Heart right ventricle (tissue), 16 donors: ENCODE results near the gene MBTD1. TPM values are rescaled to one million over a fixed set of nuclear protein-coding genes. Genes with fewer than 3 reads are reported as not detected.

Source experiments
- ATAC-seq, 8 donors: fragments of 200-7000 bp; cut with Tn5 transposase; one replicate each; pipeline ENCODE4 v1.9.1; 2020; ENCODE audit warnings: mild to moderate bottlenecking in 8 of 8, moderate library complexity in 8 of 8, moderate number of reproducible peaks in 1 of 8
- DNase-seq, 2 donors: peaks; one replicate each; pipeline ENCODE4 v3.0.0-alpha.2; 2020
- H3K27ac ChIP-seq, 10 donors: fragments of 200-600 bp; sonication (generic) in 2 of 10; one replicate each; pipeline versions ENCODE4 v1.5.0 to v1.8.0; 2020 to 2022; ENCODE audit warnings: mild to moderate bottlenecking in 3 of 10
- H3K27me3 ChIP-seq, 7 donors: fragments of 200-600 bp; one replicate each; pipeline ENCODE4 v1.8.0; 2021 to 2022; ENCODE audit warnings: mild to moderate bottlenecking in 2 of 7
- H3K36me3 ChIP-seq, 9 donors: fragments of 200-600 bp; sonication (generic) in 1 of 9; one replicate each; pipeline versions ENCODE4 v1.5.0 to v1.8.0; 2020 to 2022; ENCODE audit warnings: mild to moderate bottlenecking in 2 of 9
- H3K4me1 ChIP-seq, 9 donors: fragments of 200-600 bp; sonication (generic) in 1 of 9; one replicate each; pipeline versions ENCODE4 v1.5.0 to v1.8.0; 2020 to 2022; ENCODE audit warnings: mild to moderate bottlenecking in 4 of 9
- H3K4me3 ChIP-seq, 10 donors: fragments of 200-600 bp; sonication (generic) in 2 of 10; one replicate each; pipeline versions ENCODE4 v1.5.0 to v1.8.0; 2020 to 2022; ENCODE audit warnings: mild to moderate bottlenecking in 7 of 10, moderate library complexity in 2 of 10
- H3K9me3 ChIP-seq, 11 donors: fragments of 200-600 bp in 10 of 11; sonication (generic) in 2 of 11; one replicate each; pipeline versions ENCODE4 v1.5.0 to v1.8.0; 2013 to 2022; ENCODE audit warnings: mild to moderate bottlenecking in 2 of 11, control low read depth in 1 of 11, moderate library complexity in 1 of 11
- WGBS, 2 donors: extraction: QIAGEN DNeasy Blood & Tissue Kit; methylation state at CpG; one replicate each; pipeline ENCODE4 v1.1.7; 2013; ENCODE audit warnings: inconsistent platforms in 1 of 2; 5-methylcytosine and 5-hydroxymethylcytosine counted together
- intact Hi-C, 10 donors: fragments of 100-400 bp; cut with DNase I; formaldehyde crosslinking; loops; one replicate each; pipeline versions ENCODE4 v1.11.1 to v1.14.2; 2022
- polyA plus RNA-seq, 2 donors: library from polyadenylated mRNA; stranded (reverse); fragments of 200-250 nt; gene quantifications; one replicate each; pipeline ENCODE4 v1.2.3, GENCODE V29; 2013
- total RNA-seq, 10 donors: library from RNA; stranded (reverse); fragmentation: NEBNext Ultra II Directional in 3 of 10; extraction: Animal tissue kit (Norgen Biotek cat#: 25700) in 3 of 10; gene quantifications; one replicate each; pipeline versions ENCODE4 v1.2.1 to v1.2.4, GENCODE V29; 2021 to 2023
- TF ChIP-seq, protein P1 (sequence below), 9 donors: fragments of 200-600 bp; sonication (generic) in 2 of 9; IDR thresholded peaks; one replicate each; pipeline versions ENCODE4 v1.5.0 to v1.8.0; 2021 to 2022; ENCODE audit warnings: antibody characterized with exemption in 9 of 9, mild to moderate bottlenecking in 5 of 9, moderate library complexity in 1 of 9
- donor health status: Arrhythmogenic right ventricular cardiomyopathy.
- donor health status: ischemic (EF 13 %, LVEDD 7.1; RV severe dilation, severe dysfunction).
- donor health status: healthy with polysubstance abuse.
- donor health status: DM: no; HTN: yes; CAD: no.
- donor health status: DM: no; HTN: no; CAD: no.
- donor health status: ischemic (EF 25% LVEDD 6.9; RV normal size, moderate dysfunction).
- donor health status: ischemic (EF 25% LVEDD 5.7; RV mildly dilated, moderate dysfunction).
- donor health status: healthy.
- donor health status: DM: yes; HTN: yes; CAD: no.
- donor health status: Ischemic cardiomyopathy.
- donor health status: ischemic (EF 35%, LVEDD 5.7; RV mildly dilated, moderate dysfunction).
- donor health status: nonischemic (EF 11% LVEDD 7.7; RV severe dilation, severe dysfunction).
- donor health status: DM: yes; HTN: yes; CAD: no.
- donor health status: PGD.
- donor health status: ischemic (EF 29% LVEDD 5.4; RV normal size, mild dysfunction).
- donor health status: nonischemic (EF 23%, LVEDD 6.1; RV moderate dilation, normal function).

Gene MBTD1
- total and polyA plus RNA-seq, 12 donors: 1.8 to 11.4 (median 6.9) TPM

- peaks cover 0 to 68% (median 7%) of the 10 kb centered on the region in 9 donors for H3K36me3 ChIP-seq
- WGBS, 2 donors: 89 to 93% methylated on average over 3 of the region's 3 CpGs
- intact Hi-C loops: no loop called here
- H3K9me3 ChIP-seq: no peaks in the 10 kb centered on the region
- no peaks in the 10 kb centered on the region for H3K27me3 ChIP-seq
- H3K27ac ChIP-seq: no peak overlapping the region
- no peak for DNase-seq
- no peak overlapping the region for H3K4me3 ChIP-seq
- no peak for ATAC-seq
- H3K4me1 ChIP-seq: peaks cover 0 to 54% (median 42%) of the 10 kb centered on the region in 9 donors
- TF ChIP-seq, protein P1, sequence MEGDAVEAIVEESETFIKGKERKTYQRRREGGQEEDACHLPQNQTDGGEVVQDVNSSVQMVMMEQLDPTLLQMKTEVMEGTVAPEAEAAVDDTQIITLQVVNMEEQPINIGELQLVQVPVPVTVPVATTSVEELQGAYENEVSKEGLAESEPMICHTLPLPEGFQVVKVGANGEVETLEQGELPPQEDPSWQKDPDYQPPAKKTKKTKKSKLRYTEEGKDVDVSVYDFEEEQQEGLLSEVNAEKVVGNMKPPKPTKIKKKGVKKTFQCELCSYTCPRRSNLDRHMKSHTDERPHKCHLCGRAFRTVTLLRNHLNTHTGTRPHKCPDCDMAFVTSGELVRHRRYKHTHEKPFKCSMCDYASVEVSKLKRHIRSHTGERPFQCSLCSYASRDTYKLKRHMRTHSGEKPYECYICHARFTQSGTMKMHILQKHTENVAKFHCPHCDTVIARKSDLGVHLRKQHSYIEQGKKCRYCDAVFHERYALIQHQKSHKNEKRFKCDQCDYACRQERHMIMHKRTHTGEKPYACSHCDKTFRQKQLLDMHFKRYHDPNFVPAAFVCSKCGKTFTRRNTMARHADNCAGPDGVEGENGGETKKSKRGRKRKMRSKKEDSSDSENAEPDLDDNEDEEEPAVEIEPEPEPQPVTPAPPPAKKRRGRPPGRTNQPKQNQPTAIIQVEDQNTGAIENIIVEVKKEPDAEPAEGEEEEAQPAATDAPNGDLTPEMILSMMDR (IDR thresholded peaks at IDR 0.05): no peak
These were observed 3.7 kb downstream of the MBTD1 start for GRCh38 chr17:51256101-51256500.

DNA sequence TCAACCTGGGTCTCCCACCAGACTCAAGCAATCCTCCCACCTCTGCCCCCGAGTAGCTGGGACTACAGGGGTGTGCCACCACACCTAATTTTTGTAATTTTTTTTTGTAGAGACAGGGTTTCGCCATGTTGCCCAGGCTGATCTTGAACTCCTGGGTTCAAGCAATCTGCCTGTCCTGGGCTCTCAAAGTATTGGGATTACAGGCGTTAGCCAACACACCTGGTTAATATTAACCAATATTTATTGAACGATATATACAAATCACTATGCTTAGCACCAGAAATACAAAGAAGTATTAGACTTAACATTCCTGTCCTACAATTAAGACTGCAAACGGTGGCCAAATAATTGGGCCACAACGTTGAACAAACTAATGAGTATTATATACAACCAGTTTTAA lies 4.2 kb downstream of the MBTD1 start:
- DNase-seq (no peak), ATAC-seq (no peak)
- intact Hi-C loops: no loop called here
- Histone ChIP-seq H3K27ac (no peak overlapping the region), H3K36me3 (peaks cover 0 to 68% (median 7%) of the 10 kb centered on the region in 9 donors), H3K4me3 (no peak overlapping the region), H3K9me3 (no peaks in the 10 kb centered on the region), H3K4me1 (peaks cover 0 to 53% (median 41%) of the 10 kb centered on the region in 9 donors), H3K27me3 (no peaks in the 10 kb centered on the region)
- TF ChIP-seq, protein P1 (IDR thresholded peaks at IDR 0.05): no peak
- WGBS, 2 donors: 93% methylated on average over 6 of the region's 6 CpGs

DNA sequence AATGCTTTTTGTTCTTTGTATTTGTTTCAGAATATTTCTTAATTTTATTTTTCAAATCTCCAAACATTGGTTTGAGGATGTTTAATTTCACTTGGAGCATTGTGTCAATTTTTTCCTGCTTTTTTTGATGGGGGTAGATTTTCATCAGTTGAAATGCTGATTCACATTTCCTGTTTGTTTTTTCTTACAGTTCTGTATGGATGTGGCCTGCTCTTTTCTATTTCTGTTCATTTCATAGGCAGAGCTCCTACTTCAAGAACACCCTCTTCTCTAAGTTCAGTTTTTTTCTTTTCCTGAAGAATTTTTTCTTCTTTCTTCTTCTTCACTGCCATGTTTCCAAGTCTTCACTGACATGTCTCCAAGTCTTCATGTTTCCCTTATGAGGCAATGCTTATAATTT lies 8.8 kb downstream of the MBTD1 start:
- TF ChIP-seq, protein P1 (IDR thresholded peaks at IDR 0.05): no peak
- no peaks in the 10 kb centered on the region for H3K27me3 ChIP-seq
- no peak overlapping the region for H3K27ac ChIP-seq
- ATAC-seq: no peak
- H3K36me3 ChIP-seq: peaks cover 0 to 48% (median 7%) of the 10 kb centered on the region in 9 donors
- H3K4me3 ChIP-seq: no peak overlapping the region
- intact Hi-C loops: no loop called here
- peaks cover 0 to 21% (median 7%) of the 10 kb centered on the region in 9 donors for H3K4me1 ChIP-seq
- DNase-seq: no peak
- no peaks in the 10 kb centered on the region for H3K9me3 ChIP-seq

DNA sequence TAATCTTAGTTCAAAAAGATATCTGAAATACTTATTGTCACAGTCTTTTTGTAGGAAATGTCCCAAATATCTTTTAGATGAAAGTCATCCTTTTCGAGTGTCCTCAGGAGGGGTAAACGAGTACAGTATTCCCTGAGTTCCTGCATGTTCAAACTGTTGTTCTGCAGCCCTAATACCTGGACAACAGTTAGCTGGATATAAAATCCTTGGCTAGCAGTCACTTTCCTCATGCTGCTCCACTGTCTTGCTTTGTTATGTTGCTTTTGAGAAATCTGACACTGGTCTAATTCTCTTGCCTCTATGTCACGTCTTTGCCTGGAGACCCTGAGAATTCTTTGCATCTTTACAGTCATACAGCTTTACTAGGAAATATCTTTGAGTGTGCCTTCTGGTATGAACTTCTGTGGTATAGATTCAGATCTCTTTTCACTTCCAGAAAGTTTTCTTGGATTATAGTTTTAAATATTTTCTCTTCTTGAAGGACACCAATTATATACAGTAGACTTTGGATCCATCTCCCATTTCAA lies 9.5 kb downstream of the MBTD1 start:
- intact Hi-C loops: no loop called here
- TF ChIP-seq, protein P1 (IDR thresholded peaks at IDR 0.05): no peak

More for the DNA sequence above, 9.5 kb downstream of the MBTD1 start:
- H3K4me3 ChIP-seq: no peak overlapping the region
- no peak overlapping the region for H3K27ac ChIP-seq
- peaks cover 0 to 41% (median 7%) of the 10 kb centered on the region in 9 donors for H3K36me3 ChIP-seq
- no peaks in the 10 kb centered on the region for H3K27me3 ChIP-seq
- peaks cover 0 to 15% (median 5%) of the 10 kb centered on the region in 9 donors for H3K4me1 ChIP-seq
- ATAC-seq: no peak
- H3K9me3 ChIP-seq: no peaks in the 10 kb centered on the region
- DNase-seq: no peak
- 97 to 99% methylated on average over 3 of the region's 3 CpGs for WGBS, 2 donors
